BLaER1 (cell line): Measurements from ENCODE around the gene PSMD13.
A peak's percentile ranks its signal among the peaks of the same experiment; 100 is the strongest.

Experiments used
- H3K27ac ChIP-seq: shearing (Covaris generic); formaldehyde crosslinking; 2 replicates; pipeline ENCODE4 v1.8.1; 2022
- H3K27me3 ChIP-seq: shearing (Covaris generic); formaldehyde crosslinking; 2 replicates; pipeline ENCODE4 v1.8.1; 2022
- H3K36me3 ChIP-seq: shearing (Covaris generic); formaldehyde crosslinking; 2 replicates; pipeline ENCODE4 v1.8.1; 2022
- H3K4me1 ChIP-seq: shearing (Covaris generic); formaldehyde crosslinking; 2 replicates; pipeline ENCODE4 v1.8.1; 2022
- H3K4me2 ChIP-seq: shearing (Covaris generic); formaldehyde crosslinking; 2 replicates; pipeline ENCODE4 v1.8.1; 2022
- H3K4me3 ChIP-seq: shearing (Covaris generic); formaldehyde crosslinking; 2 replicates; pipeline ENCODE4 v1.8.1; 2022
- H3K9ac ChIP-seq: shearing (Covaris generic); formaldehyde crosslinking; 2 replicates; pipeline ENCODE4 v1.8.1; 2022
- H3K9me3 ChIP-seq: shearing (Covaris generic); formaldehyde crosslinking; 2 replicates; pipeline ENCODE4 v1.8.1; 2022
- H4K20me1 ChIP-seq: shearing (Covaris generic); formaldehyde crosslinking; 2 replicates; pipeline ENCODE4 v1.8.1; 2022
- Cebpa-rat ChIP-seq: shearing (Covaris generic); IDR thresholded peaks from 2 replicates; pipeline ENCODE4 v1.8.1; 2022

The PSMD13 gene

DNA sequence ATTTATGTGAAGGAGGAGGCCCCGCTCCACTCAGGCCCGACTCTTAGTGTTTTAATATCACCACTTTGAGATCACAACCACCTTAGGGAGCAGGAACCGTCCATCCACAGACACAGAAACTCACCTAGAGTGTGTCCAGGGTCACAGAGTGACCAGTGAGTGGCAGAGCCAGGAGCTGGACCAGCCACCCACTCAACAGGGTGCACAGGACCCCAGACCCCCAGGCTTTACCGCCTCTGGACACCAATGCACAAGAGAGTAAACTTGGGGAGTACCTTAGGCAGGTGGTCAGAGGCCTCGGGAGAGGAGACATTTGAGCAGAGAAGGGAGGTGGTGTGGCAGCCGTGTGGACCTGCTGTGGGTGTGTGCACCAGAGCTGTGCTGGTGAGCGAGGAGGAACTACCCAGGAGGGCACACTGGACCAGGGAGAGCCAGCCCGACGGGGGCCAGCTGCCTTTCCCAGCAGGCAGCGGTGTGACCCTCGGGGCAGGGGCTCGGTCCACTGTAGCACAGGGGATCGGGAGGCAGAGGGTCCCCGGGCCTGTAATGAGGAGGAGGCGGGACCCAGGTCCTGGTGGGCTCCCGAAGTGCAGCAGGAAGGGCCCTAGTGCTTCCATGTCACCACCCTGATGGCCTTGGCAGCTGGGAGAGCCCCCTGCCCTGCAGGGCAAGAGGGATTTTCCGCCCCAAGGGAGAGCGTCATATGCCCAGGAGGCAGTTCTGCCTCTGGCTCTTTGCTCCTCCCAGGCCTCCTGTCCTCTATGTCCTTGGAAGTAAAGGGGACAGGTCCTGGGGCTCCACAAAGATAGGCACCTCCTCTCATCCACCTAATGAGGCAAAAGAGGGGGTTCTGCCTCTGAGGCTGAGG lies 33.9 kb downstream of the PSMD13 start:
- Histone ChIP-seq H3K27me3 (no peaks in the 10 kb centered on the region), H3K4me3 (peak overlapping the region; percentile 76; the same call in 1 of the 2 replicates), H3K4me1 (peaks cover 37% of the 10 kb centered on the region), H3K9ac (peak overlapping the region; percentile 95), H3K9me3 (peaks cover 7% of the 10 kb centered on the region), H4K20me1 (no peaks in the 10 kb centered on the region), H3K27ac (peak overlapping the region; percentile 99), H3K4me2 (peak overlapping the region; percentile 100), H3K36me3 (no peaks in the 10 kb centered on the region; the same call in 1 of the 2 replicates)
- no peak for TF ChIP-seq Cebpa-rat

DNA sequence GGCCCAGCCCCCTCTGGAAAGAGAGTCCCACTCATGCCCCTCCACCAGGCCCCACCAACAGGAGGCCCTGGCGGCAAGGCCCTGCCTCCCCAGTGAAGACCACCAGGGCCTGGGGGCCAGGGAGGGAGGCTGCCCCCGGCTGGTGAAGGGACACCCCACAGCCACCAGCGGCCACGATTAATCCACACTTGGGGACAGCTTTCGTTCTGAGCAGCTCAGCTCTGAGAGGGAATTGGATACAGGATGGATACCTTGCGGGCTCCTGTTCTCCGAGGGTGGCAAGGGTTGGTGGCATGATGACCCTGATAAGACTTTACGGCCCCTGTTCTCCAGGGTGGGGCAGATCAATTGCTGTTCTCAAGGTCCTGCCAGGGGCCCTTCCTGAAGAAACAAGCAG lies 34.5 kb downstream of the PSMD13 start:
- Histone ChIP-seq H3K9me3 (peaks cover 4% of the 10 kb centered on the region; the same call in 1 of the 2 replicates), H3K36me3 (no peaks in the 10 kb centered on the region; the same call in 1 of the 2 replicates), H3K27ac (peak overlapping the region; percentile 99), H3K4me2 (peak overlapping the region; percentile 100), H3K4me1 (peaks cover 37% of the 10 kb centered on the region), H4K20me1 (no peaks in the 10 kb centered on the region), H3K9ac (peak overlapping the region; percentile 95), H3K4me3 (no peak overlapping the region), H3K27me3 (no peaks in the 10 kb centered on the region)
- TF ChIP-seq Cebpa-rat: no peak

DNA sequence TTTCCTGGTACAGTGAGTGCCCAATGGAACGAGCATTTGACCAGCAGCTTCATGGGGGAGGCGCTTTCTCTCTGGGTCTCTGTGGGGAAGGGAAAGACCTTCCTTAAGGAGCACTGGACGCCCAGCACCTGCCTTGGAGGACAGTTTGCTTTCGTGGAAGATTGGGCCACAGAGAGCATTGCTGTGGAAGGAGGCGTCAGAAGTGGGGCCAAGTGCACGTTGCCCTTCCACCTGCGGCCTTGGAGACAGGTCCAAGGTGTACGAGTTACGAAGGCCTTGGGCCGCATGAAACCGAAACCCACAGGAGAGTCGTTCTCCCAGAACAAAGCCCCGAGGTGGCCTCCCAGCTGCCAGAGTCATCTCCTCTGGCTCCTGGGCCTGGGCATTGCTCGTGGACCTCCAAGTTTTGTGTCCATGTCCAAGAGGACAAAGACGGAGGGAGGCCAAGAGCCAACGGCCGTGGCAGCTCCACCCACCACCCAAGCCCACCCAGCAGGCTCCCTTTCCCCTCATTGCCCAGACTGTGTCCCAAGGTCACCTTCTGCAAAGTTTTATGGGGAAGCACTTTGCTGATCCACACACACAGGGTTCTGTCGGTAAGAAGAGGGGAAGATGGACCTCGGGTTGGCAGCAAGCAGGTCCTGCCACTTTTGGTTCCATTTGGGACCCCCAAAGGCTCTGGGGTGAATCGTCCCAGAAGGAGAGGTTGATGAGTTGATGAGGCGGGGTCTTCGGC lies 35.6 kb downstream of the PSMD13 start:
- H3K36me3 ChIP-seq: no peaks in the 10 kb centered on the region; the same call in 1 of the 2 replicates
- no peak overlapping the region for H3K4me2 ChIP-seq
- H3K9ac ChIP-seq: no peak overlapping the region
- no peaks in the 10 kb centered on the region; the same call in 1 of the 2 replicates for H3K27me3 ChIP-seq
- peaks cover 37% of the 10 kb centered on the region for H3K4me1 ChIP-seq
- H3K9me3 ChIP-seq: peaks cover 10% of the 10 kb centered on the region; the same call in 1 of the 2 replicates
- no peaks in the 10 kb centered on the region for H4K20me1 ChIP-seq
- TF ChIP-seq Cebpa-rat: no peak
- no peak overlapping the region for H3K4me3 ChIP-seq
- H3K27ac ChIP-seq: 0 out of 2 replicates have a peak overlapping the region, but pooled peaks have one; percentile 99

DNA sequence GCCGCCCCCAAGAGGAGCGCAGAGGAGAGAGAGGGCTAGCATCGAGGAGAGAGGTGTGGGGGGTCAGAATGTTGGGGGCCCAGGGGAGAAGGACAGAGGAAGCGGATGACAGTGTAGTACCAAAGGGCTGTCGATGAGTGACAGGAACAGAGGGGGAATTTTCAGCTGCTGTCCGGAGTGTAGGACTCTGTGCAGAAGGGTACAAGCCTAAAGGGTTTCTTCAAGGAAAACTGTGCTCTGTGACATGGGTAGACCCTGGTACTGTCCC lies 36.1 kb downstream of the PSMD13 start:
- Histone ChIP-seq H3K9me3 (peaks cover 10% of the 10 kb centered on the region; the same call in 1 of the 2 replicates), H3K9ac (no peak overlapping the region), H3K36me3 (no peaks in the 10 kb centered on the region; the same call in 1 of the 2 replicates), H4K20me1 (no peaks in the 10 kb centered on the region), H3K27me3 (peaks cover 5% of the 10 kb centered on the region), H3K4me2 (no peak overlapping the region), H3K4me3 (no peak overlapping the region), H3K27ac (no peak overlapping the region), H3K4me1 (peaks cover 34% of the 10 kb centered on the region)
- no peak for TF ChIP-seq Cebpa-rat

DNA sequence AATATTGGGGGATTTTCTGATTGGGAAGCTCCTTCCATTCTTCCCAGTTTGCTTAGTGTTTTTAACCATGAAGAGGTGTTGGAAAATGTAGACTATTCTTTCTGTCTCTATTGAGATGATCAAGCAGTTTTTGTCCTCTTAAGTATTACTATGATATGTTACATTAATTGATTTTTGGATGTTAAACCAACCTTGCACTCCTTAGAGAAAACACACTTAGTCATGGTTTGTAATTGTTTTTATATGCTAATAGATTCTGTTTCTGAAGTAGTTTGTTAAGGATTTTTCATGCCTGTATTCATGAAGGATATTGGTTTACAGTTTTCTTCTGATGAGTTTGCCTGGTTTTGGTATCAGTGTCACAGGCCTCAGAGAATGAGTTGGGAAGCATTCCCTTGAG lies 39.4 kb downstream of the PSMD13 start:
- Histone ChIP-seq H3K4me2 (no peak overlapping the region), H4K20me1 (peaks cover 12% of the 10 kb centered on the region), H3K9me3 (peaks cover 17% of the 10 kb centered on the region; the same call in 1 of the 2 replicates), H3K9ac (no peak overlapping the region), H3K4me3 (no peak overlapping the region), H3K36me3 (no peaks in the 10 kb centered on the region; the same call in 1 of the 2 replicates), H3K27ac (no peak overlapping the region), H3K4me1 (peaks cover 40% of the 10 kb centered on the region), H3K27me3 (peaks cover 38% of the 10 kb centered on the region)
- no peak for TF ChIP-seq Cebpa-rat

DNA sequence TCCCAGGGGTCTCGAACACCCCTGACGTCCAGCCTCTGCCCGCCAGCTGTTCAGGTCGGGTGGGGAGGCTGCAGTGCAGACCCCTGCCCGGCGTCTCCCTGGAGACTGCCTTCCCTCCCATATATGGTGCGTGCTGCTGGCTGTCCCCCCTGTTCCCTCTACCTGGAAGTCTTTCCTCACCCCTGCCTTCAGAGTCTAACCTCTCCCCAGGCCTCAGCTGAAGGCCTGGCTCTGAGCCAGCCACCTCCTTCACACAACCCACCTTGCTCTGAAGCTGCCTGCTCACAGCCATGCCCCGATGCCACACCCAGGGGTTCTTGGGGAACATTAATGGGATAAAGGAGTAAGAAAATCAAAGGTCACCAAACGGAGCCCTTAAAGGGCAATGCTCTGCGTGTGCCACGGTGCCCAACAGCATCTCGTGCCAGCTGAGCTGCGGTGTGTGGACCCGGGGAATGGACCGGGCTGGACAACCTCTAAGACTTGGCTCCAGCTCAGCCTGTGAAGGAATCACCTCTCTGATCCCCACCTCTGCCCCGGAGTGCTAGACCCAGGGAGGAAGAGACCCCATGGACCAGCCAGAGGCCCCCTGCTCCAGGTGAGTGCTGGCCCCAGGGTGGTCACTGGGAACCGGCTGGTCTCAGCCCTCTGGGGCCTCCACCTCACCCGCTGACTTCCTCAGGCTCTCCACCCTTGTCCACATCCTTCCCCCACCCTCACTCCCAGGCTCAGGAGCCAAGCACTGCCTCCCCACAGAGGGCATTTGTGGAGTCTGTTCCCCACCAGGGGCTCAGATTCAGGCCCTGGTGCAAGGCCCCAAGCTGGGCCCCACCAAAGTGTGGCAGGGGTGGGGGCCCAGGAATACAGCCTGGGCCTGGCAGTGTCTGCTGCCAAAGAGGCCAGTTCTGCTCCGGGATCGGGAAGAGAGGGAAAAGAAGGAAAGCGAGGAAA lies 41.5 kb downstream of the PSMD13 start, which contains the start of gene NLRP6:
NLRP6 (plus strand) TSS at position 407 of the 951 bp plus-strand sequence; CDS start at position 570, 163 bp downstream.
- Histone ChIP-seq H3K27me3 (peaks cover 59% of the 10 kb centered on the region), H4K20me1 (peaks cover 27% of the 10 kb centered on the region), H3K9me3 (peaks cover 17% of the 10 kb centered on the region; the same call in 1 of the 2 replicates), H3K36me3 (no peaks in the 10 kb centered on the region), H3K9ac (no peak within 1 kb of the TSS), H3K4me3 (peak within 1 kb of the TSS; percentile 53), H3K4me1 (peaks cover 40% of the 10 kb centered on the region), H3K4me2 (peak within 1 kb of the TSS; percentile 71), H3K27ac (no peak within 1 kb of the TSS)
- TF ChIP-seq Cebpa-rat: no peak

DNA sequence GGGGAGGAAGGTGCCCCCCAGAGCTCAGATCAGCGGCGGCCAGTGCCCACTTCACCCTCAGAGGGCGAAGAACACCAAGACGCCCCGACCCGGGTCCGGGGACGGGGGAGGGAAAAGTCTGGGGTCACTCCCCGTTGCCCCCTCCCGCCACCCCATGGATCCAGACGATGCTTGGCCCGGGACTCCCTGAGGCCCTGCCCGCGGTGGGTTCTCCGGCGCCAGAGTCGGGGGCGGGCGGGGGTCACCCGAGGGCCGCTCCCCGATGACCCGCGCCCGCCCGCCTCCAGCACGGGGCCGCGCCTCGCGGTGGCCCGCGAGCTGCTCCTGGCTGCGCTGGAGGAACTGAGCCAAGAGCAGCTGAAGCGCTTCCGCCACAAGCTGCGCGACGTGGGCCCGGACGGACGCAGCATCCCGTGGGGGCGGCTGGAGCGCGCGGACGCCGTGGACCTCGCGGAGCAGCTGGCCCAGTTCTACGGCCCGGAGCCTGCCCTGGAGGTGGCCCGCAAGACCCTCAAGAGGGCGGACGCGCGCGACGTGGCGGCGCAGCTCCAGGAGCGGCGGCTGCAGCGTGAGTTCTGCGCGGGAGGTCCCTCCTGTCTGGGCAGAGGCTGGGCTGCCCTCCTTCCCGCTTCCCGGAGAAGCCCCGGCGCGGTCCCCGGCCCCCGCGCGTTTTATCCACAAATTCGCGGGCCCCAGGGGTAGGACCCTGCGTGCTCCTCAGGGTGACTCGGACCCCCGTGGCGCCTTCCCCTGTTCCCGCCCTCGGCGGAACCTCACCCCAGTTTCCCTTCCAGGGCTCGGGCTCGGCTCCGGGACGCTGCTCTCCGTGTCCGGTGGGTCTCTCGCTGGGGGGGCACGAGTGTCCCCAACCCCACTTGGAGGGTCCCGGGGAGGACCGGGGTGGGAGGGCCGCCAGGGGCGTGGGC lies 42.5 kb downstream of the PSMD13 start:
- peak overlapping the region; percentile 71 for H3K4me2 ChIP-seq
- H3K27ac ChIP-seq: no peak overlapping the region
- H3K4me1 ChIP-seq: peaks cover 40% of the 10 kb centered on the region
- peaks cover 17% of the 10 kb centered on the region; the same call in 1 of the 2 replicates for H3K9me3 ChIP-seq
- H3K36me3 ChIP-seq: no peaks in the 10 kb centered on the region
- H3K27me3 ChIP-seq: peaks cover 69% of the 10 kb centered on the region
- TF ChIP-seq Cebpa-rat: no peak
- peaks cover 27% of the 10 kb centered on the region for H4K20me1 ChIP-seq
- H3K4me3 ChIP-seq: peak overlapping the region; percentile 53
- H3K9ac ChIP-seq: no peak overlapping the region

DNA sequence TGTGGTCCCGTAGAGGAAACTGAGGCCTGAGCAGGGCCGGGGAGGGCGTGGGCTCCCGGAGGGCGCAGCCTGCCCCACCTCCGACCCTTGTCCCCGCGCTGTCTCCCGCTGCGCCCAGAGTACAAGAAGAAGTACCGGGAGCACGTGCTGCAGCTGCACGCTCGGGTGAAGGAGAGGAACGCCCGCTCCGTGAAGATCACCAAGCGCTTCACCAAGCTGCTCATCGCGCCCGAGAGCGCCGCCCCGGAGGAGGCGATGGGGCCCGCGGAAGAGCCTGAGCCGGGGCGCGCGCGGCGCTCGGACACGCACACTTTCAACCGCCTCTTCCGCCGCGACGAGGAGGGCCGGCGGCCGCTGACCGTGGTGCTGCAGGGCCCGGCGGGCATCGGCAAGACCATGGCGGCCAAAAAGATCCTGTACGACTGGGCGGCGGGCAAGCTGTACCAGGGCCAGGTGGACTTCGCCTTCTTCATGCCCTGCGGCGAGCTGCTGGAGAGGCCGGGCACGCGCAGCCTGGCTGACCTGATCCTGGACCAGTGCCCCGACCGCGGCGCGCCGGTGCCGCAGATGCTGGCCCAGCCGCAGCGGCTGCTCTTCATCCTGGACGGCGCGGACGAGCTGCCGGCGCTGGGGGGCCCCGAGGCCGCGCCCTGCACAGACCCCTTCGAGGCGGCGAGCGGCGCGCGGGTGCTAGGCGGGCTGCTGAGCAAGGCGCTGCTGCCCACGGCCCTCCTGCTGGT lies 43.4 kb downstream of the PSMD13 start:
- peak overlapping the region; percentile 71 for H3K4me2 ChIP-seq
- H3K36me3 ChIP-seq: no peaks in the 10 kb centered on the region
- TF ChIP-seq Cebpa-rat: no peak
- H3K27me3 ChIP-seq: peaks cover 77% of the 10 kb centered on the region
- peak overlapping the region; percentile 53 for H3K4me3 ChIP-seq
- no peak overlapping the region for H3K9ac ChIP-seq
- peaks cover 17% of the 10 kb centered on the region; the same call in 1 of the 2 replicates for H3K9me3 ChIP-seq
- H4K20me1 ChIP-seq: peaks cover 27% of the 10 kb centered on the region
- H3K4me1 ChIP-seq: peaks cover 40% of the 10 kb centered on the region
- H3K27ac ChIP-seq: no peak overlapping the region
